ENCODE measurements around the gene TRIM71.

DNA sequence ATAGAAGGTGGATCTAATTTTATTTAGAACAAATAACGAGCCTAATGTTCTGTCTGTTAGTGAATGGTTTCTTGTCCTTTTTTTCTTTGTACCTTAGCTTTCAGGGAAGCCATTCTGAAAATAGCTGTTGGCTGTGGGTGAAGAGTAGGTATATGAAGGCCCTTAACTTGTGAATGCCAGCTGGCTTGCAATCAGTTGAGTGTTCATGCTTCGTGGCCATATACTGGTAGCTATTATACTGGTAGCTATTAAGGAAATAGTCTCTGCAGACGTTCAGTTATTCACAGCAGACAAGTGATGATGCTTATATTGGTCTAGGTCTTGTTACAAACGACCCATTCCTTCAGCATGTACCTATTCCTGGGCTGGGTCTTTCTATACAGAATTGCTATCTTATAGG lies 18.8 kb downstream of the TRIM71 start:
- TF ChIP-seq, protein P1, sequence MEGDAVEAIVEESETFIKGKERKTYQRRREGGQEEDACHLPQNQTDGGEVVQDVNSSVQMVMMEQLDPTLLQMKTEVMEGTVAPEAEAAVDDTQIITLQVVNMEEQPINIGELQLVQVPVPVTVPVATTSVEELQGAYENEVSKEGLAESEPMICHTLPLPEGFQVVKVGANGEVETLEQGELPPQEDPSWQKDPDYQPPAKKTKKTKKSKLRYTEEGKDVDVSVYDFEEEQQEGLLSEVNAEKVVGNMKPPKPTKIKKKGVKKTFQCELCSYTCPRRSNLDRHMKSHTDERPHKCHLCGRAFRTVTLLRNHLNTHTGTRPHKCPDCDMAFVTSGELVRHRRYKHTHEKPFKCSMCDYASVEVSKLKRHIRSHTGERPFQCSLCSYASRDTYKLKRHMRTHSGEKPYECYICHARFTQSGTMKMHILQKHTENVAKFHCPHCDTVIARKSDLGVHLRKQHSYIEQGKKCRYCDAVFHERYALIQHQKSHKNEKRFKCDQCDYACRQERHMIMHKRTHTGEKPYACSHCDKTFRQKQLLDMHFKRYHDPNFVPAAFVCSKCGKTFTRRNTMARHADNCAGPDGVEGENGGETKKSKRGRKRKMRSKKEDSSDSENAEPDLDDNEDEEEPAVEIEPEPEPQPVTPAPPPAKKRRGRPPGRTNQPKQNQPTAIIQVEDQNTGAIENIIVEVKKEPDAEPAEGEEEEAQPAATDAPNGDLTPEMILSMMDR (IDR thresholded peaks at IDR 0.05), result no peak
- no peak for TF ChIP-seq POLR2A (IDR thresholded peaks at IDR 0.05)
